Immature natural killer cell (primary cell): Measurements from ENCODE around the gene LITAFD. TPM values are rescaled to one million over a fixed set of nuclear protein-coding genes. Genes with fewer than 3 reads are reported as not detected.
A peak's percentile ranks its signal among the peaks of the same experiment; 100 is the strongest.

Experiments
- DNase-seq, 3 donors: peaks; one replicate each; pipeline ENCODE4 v3.0.0; 2022; ENCODE audit warnings: mixed read lengths in 1 of 3
- H3K27ac Mint-ChIP-seq, 6 donors: one replicate each; pipeline ENCODE4 v1.8.0; 2020; ENCODE audit warnings: mixed read lengths in 6 of 6, mild to moderate bottlenecking in 5 of 6, inconsistent platforms in 4 of 6, moderate library complexity in 3 of 6
- H3K27me3 Mint-ChIP-seq, 3 donors: one replicate each; pipeline ENCODE4 v1.8.0; 2020 to 2021; ENCODE audit warnings: low read depth in 3 of 3, mild to moderate bottlenecking in 3 of 3, mixed read lengths in 3 of 3, moderate library complexity in 3 of 3, inconsistent platforms in 1 of 3
- H3K36me3 Mint-ChIP-seq, 3 donors: one replicate each; pipeline ENCODE4 v1.8.0; 2020; ENCODE audit warnings: mixed read lengths in 3 of 3, inconsistent platforms in 2 of 3, mild to moderate bottlenecking in 2 of 3
- H3K4me1 Mint-ChIP-seq, 2 donors: one replicate each; pipeline ENCODE4 v1.8.0; 2020; ENCODE audit warnings: inconsistent platforms in 2 of 2, mild to moderate bottlenecking in 2 of 2, mixed read lengths in 2 of 2, moderate library complexity in 1 of 2
- H3K4me3 Mint-ChIP-seq, 5 donors: one replicate each; pipeline ENCODE4 v1.8.0; 2020; ENCODE audit warnings: mild to moderate bottlenecking in 5 of 5, mixed read lengths in 5 of 5, inconsistent platforms in 3 of 5, moderate library complexity in 3 of 5
- H3K9me3 Mint-ChIP-seq, 6 donors: one replicate each; pipeline ENCODE4 v1.8.0; 2020; ENCODE audit warnings: mild to moderate bottlenecking in 6 of 6, mixed read lengths in 6 of 6, inconsistent platforms in 4 of 6, moderate library complexity in 3 of 6
- polyA plus RNA-seq, 3 donors: library from polyadenylated mRNA; unstranded; fragments of 300-500 nt; fragmentation: Illumina TruSeq; gene quantifications; one replicate each; pipeline ENCODE4 v1.2.3, GENCODE V29; 2021

Gene LITAFD
- polyA plus RNA-seq, 3 donors from 2014 or later = not detected

DNA sequence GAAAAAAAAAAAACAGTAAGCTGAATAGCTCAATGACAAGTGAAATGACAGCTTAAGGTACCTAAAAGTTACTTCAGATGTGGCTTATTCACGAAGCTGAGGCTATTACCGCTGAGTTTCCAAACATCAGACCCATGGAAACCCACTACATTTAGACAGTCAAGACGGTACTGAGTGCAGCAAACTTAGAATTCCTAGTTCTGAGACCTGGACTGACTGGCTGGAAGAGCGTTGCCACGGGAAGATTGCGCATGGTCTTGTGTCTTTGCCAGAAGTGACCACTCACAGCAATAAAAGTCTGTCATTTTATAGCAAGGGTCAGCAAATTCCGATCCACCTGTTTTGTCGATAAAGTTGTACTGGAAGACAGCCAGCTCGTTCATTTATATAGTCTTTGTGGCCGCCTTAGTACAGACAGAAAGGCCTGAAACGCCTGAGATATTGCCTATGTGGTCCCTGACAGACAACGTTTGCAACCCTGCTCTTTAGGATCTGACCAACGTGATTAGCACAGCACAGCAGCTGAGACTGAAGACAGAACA lies 19.2 kb downstream of the LITAFD start:
- Mint-ChIP-seq H3K36me3 (peaks cover 35 to 85% (median 46%) of the 10 kb centered on the region in 3 donors), H3K27ac (no peak overlapping the region), H3K9me3 (no peaks in the 10 kb centered on the region), H3K27me3 (peaks cover 0 to 9% (median 3%) of the 10 kb centered on the region in 3 donors), H3K4me1 (no peaks in the 10 kb centered on the region), H3K4me3 (no peak overlapping the region)
- no peak for DNase-seq

DNA sequence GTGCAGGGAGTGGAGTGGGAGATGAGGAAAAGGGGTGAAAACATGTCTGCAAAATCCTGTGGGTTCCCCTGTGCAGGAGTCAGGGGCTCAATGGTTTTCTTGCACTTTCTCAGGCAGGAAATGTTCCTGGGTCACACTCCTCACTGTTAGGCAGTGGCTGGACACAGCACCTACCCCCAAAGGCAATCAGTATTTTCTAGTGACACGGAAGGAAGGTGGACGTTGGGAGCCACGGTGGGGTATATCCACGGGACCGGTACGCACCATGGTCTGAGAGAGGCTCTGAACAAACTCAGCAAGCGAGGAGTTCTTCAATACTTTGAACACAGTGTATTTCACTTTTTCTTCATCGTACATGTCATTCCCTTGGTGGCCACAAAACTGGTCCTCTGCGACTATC lies 20.9 kb downstream of the LITAFD start:
- Mint-ChIP-seq H3K27ac (no peak overlapping the region), H3K36me3 (peaks cover 35 to 81% (median 40%) of the 10 kb centered on the region in 3 donors), H3K4me3 (no peak overlapping the region), H3K4me1 (peaks cover 0 to 5% of the 10 kb centered on the region in 2 donors), H3K9me3 (no peaks in the 10 kb centered on the region), H3K27me3 (peaks cover 0 to 9% (median 3%) of the 10 kb centered on the region in 3 donors)
- DNase-seq = no peak

- H3K9me3 Mint-ChIP-seq = no peaks in the 10 kb centered on the region
- no peak overlapping the region for H3K4me3 Mint-ChIP-seq
- peaks cover 35 to 78% (median 46%) of the 10 kb centered on the region in 3 donors for H3K36me3 Mint-ChIP-seq
- no peak overlapping the region for H3K27ac Mint-ChIP-seq
- no peak for DNase-seq
- H3K4me1 Mint-ChIP-seq = peaks cover 0 to 12% of the 10 kb centered on the region in 2 donors
- H3K27me3 Mint-ChIP-seq = peaks cover 0 to 9% (median 3%) of the 10 kb centered on the region in 3 donors
Measured at GRCh38 chr16:8904018-8904430, 21.9 kb downstream of the LITAFD start.

GRCh38 chr16:8905168-8905762 lies 23.1 kb downstream of the LITAFD start:
- Mint-ChIP-seq H3K36me3 (peaks cover 32 to 70% (median 37%) of the 10 kb centered on the region in 3 donors), H3K9me3 (no peaks in the 10 kb centered on the region), H3K4me3 (no peak overlapping the region), H3K4me1 (peaks cover 0 to 22% of the 10 kb centered on the region in 2 donors), H3K27ac (peak overlapping the region in 2 of 6 donors; percentile 41 to 67), H3K27me3 (peaks cover 0 to 9% (median 3%) of the 10 kb centered on the region in 3 donors)
- peak in 2 of 3 donors; percentile 14 to 19 for DNase-seq

DNA sequence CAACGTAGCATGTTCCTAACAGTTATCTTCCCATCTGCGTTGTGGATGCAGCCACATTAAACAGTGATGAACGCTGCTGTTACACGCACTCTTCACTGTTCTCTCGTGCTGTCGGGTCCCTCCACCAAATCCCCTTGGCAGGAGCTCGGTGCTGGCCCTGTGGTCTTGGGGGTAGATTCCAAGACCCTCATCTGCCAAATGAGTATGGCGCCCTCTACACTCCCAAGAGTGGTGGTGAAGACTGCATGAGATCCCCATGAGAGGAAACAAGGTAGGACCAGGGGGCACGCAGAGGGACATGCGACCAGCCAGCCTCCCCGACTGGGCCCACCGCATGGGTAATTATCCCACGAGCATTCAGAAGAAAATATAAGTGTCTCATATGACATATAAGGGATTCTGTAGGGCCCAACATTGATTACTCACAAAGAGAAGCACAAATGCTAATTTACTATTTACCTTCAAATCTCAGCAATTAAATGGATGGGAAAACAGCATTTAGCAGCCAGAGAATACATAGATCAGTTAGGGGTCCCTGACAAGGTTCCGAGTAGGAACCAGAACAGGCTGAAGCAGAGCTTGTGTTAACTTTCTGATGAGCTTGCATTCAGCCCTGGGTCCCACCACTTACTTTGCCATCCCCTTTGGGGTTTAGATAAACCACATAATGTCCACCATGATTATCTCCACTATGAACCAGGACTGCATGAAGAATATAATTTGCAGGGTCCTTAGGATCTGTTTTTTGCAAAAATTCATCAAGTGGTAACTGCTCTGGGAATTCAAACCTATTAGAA lies 23.8 kb downstream of the LITAFD start:
- peaks cover 29 to 68% (median 30%) of the 10 kb centered on the region in 3 donors for H3K36me3 Mint-ChIP-seq
- no peak overlapping the region for H3K4me3 Mint-ChIP-seq
- H3K9me3 Mint-ChIP-seq = no peaks in the 10 kb centered on the region
- H3K4me1 Mint-ChIP-seq = peaks cover 7 to 29% of the 10 kb centered on the region in 2 donors
- H3K27ac Mint-ChIP-seq = peak overlapping the region in 1 of 6 donors; percentile 64
- DNase-seq = no peak
- H3K27me3 Mint-ChIP-seq = peaks cover 0 to 8% (median 3%) of the 10 kb centered on the region in 3 donors

GRCh38 chr16:8907096-8907495 lies 24.9 kb downstream of the LITAFD start:
- peaks cover 19 to 62% (median 27%) of the 10 kb centered on the region in 3 donors for H3K36me3 Mint-ChIP-seq
- no peak overlapping the region for H3K4me3 Mint-ChIP-seq
- H3K27me3 Mint-ChIP-seq = peaks cover 0 to 6% (median 3%) of the 10 kb centered on the region in 3 donors
- H3K9me3 Mint-ChIP-seq = no peaks in the 10 kb centered on the region
- H3K4me1 Mint-ChIP-seq = peaks cover 14 to 38% of the 10 kb centered on the region in 2 donors
- DNase-seq = no peak
- no peak overlapping the region for H3K27ac Mint-ChIP-seq

DNA sequence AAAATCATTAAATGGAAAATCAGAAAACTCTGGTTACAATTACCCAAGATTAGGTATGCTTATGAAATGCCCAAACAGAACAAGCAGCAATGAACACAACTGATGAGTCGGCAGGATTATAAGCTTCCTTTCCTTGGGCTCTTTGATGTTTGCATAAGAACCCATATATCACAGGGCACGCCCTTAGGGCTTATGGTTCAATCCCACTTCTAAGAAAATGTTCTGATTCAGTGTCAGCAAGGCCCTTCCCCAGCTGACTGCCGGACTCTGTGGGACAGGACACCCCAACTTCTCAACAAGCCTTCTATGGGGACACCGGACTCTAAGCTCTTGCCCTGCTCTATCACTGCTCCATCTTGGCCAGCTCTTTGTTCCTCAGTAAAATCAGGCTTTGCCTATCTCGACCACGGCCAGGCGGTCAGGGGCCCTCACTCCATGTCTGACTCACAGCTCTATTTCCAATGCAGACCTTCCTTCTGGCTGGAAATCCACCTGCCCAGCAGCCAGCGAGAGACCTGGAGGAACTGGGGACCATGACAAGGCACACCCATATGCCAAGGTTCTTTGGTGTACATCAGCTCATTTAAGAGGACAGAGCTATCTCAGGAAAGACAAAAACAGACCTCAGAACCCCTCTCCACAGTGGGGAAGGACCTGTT lies 26.8 kb downstream of the LITAFD start:
- Mint-ChIP-seq H3K27ac (peak overlapping the region in 3 of 6 donors; percentile 39 to 71 (median 68)), H3K9me3 (no peaks in the 10 kb centered on the region), H3K4me3 (no peak overlapping the region), H3K27me3 (peaks cover 0 to 4% (median 3%) of the 10 kb centered on the region in 3 donors), H3K36me3 (peaks cover 24 to 54% (median 27%) of the 10 kb centered on the region in 3 donors), H3K4me1 (peaks cover 20 to 54% of the 10 kb centered on the region in 2 donors)
- no peak for DNase-seq

- Mint-ChIP-seq H3K27me3 (peaks cover 0 to 8% (median under 1%) of the 10 kb centered on the region in 3 donors), H3K4me1 (peaks cover 38 to 73% of the 10 kb centered on the region in 2 donors), H3K27ac (peak overlapping the region in 4 of 6 donors; percentile 14 to 48 (median 30)), H3K4me3 (no peak overlapping the region), H3K36me3 (peaks cover 19 to 54% (median 27%) of the 10 kb centered on the region in 3 donors), H3K9me3 (no peaks in the 10 kb centered on the region)
- no peak for DNase-seq
Measured at GRCh38 chr16:8910811-8911210, 28.7 kb downstream of the LITAFD start.

DNA sequence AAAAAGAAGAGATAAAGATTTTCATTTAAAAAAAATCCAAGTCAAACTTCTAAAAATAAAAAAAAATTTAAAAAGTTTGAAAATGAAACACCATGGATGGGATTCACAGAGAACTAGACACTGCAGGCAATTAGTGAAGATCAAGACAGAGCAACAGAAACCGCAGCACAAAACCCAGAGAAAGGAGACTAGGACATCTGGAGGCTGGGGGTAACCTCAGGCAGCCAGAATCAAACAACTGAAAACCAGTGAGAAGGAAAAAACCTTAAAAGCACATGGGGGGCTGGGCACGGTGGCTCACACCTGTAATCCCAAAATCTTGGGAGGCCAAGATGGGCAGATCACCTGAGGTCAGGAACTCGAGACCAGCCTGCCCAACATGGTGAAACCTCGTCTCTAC lies 30.6 kb downstream of the LITAFD start:
- no peak overlapping the region for H3K4me3 Mint-ChIP-seq
- H3K27me3 Mint-ChIP-seq = peaks cover 0 to 8% (median 2%) of the 10 kb centered on the region in 3 donors
- DNase-seq = no peak
- H3K9me3 Mint-ChIP-seq = no peaks in the 10 kb centered on the region
- H3K27ac Mint-ChIP-seq = peak overlapping the region in 2 of 6 donors; percentile 41 to 57
- peaks cover 44 to 81% of the 10 kb centered on the region in 2 donors for H3K4me1 Mint-ChIP-seq
- peaks cover 20 to 57% (median 28%) of the 10 kb centered on the region in 3 donors for H3K36me3 Mint-ChIP-seq

- DNase-seq = no peak
- Mint-ChIP-seq H3K36me3 (peaks cover 20 to 60% (median 34%) of the 10 kb centered on the region in 3 donors), H3K4me1 (peaks cover 50 to 81% of the 10 kb centered on the region in 2 donors), H3K27me3 (peaks cover 2 to 8% (median 4%) of the 10 kb centered on the region in 3 donors), H3K9me3 (no peaks in the 10 kb centered on the region), H3K4me3 (peak overlapping the region in 3 of 5 donors; percentile 8 to 48 (median 40)), H3K27ac (peak overlapping the region in 4 of 6 donors; percentile 23 to 81 (median 54))
Measured at GRCh38 chr16:8914098-8914497, 31.9 kb downstream of the LITAFD start.

DNA sequence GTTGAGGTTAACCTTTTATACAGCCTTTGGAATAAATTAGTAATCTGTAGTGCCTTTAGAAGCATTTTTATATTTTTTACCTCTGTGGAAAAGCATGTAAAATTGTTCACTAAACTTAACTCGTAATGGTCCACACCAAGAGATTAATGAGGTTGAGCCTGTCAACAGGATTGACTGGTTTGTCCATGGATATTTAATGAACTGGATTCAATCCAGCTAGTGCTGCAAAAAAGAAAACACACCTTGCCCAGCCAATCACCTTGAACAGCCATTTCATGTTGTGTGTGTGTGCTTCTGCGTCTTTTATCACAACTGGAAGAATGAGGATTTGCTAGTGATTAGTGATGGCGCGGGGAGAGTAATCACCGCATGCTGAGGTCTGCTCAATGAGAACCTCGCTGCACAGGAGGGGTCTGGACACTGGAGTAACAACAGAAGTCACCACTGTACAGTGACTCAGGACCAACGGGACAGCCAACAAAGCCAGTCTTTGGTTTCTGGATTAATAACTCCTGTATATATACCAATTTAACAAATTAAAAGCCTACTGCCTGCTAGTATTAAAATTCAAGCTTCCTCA lies 33.7 kb downstream of the LITAFD start:
- H3K4me1 Mint-ChIP-seq = peaks cover 55 to 80% of the 10 kb centered on the region in 2 donors
- peak overlapping the region in 2 of 6 donors; percentile 19 to 20 for H3K27ac Mint-ChIP-seq
- H3K4me3 Mint-ChIP-seq = no peak overlapping the region

DNA sequence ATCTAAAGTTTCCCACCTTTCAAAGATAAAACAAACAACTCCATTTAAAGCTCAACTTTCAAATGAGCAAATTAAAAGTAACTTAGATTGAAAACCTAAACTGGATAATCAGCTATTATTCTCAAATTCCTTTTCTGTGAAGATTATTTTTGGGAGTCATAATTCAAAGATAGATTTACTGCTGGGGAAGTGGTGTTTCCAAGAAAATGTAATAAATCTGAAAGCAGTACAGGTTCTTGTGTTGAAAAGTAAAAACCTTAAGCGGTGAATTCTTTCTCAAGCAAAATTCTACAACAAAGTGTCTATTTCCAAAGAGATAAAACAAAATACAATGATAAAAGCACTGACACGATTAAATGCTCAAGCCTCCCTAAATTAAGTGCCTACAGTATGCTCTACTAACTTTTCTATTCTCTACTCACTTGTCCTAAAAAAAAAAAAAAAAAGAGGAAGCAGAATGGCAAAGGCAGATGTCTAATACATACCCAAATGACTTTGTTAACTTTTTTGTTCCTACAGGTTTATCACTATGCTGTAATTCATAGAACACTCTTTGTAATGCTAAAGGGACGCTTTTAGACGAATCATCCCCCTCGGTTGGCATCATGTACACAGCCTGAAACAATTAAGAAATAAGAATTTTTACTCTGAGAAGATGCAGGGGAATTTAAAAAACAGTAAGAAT lies 34.5 kb downstream of the LITAFD start:
- Mint-ChIP-seq H3K4me1 (peaks cover 48 to 71% of the 10 kb centered on the region in 2 donors), H3K36me3 (peaks cover 21 to 67% (median 35%) of the 10 kb centered on the region in 3 donors), H3K4me3 (no peak overlapping the region), H3K9me3 (no peaks in the 10 kb centered on the region), H3K27ac (no peak overlapping the region), H3K27me3 (peaks cover 7 to 10% (median 9%) of the 10 kb centered on the region in 3 donors)
- DNase-seq = no peak

More for the DNA sequence above, 33.7 kb downstream of the LITAFD start:
- peaks cover 7 to 13% (median 9%) of the 10 kb centered on the region in 3 donors for H3K27me3 Mint-ChIP-seq
- no peak for DNase-seq
- H3K9me3 Mint-ChIP-seq = no peaks in the 10 kb centered on the region
- peaks cover 16 to 66% (median 39%) of the 10 kb centered on the region in 3 donors for H3K36me3 Mint-ChIP-seq
